ENCODE data around the gene DRC3. TPM values are rescaled to one million over a fixed set of nuclear protein-coding genes. Genes with fewer than 3 reads are reported as not detected.

The DRC3 gene
- total RNA-seq, 2 donors from 2014 or later: 2.0 to 2.6 TPM

DNA sequence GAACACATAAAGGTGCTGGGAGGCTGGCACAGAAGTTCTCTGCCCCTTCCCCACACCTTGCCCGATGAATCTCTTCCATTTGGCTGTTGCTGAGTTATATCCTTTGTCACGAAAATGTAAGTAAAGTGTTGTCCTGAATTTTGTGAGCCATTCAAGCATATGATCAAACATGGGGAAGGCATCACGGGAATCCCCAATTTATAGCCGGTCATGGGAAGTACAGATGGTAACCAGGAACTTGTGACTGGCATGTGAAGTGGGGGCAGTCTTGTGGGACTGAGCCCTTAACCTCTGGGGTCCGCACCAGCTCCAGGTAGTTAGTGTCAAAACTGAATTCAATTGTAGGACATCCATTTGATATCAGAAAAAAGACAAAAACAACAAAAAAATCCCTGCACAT, 13.7 kb upstream of the DRC3 start:
- H3K9ac ChIP-seq (ENCODE audit: extremely low read depth, low read length, poor library complexity, severe bottlenecking): no peak overlapping the region
- H3K9me3 Mint-ChIP-seq: no peaks in the 10 kb centered on the region
- no peak overlapping the region for H3K27ac ChIP-seq (ENCODE audit: low read depth, low read length)
- no peak for DNase-seq
- H3K4me1 ChIP-seq (ENCODE audit: control insufficient read depth, insufficient read depth, low read length): peaks cover 19% of the 10 kb centered on the region
- 90 to 93% methylated on average over 3 to 5 of the region's 5 CpGs for WGBS, 2 experiments (ENCODE audit: insufficient coverage in 1 of 2, insufficient read length in 1 of 2)
- peak overlapping the region; percentile 2 for H3K4me3 ChIP-seq (ENCODE audit: low read length)
- peak overlapping the region; percentile 35 for H3K4me3 Mint-ChIP-seq
- peaks cover 8% of the 10 kb centered on the region for H3K36me3 Mint-ChIP-seq (ENCODE audit: low read depth)
- H3K36me3 ChIP-seq (ENCODE audit: control insufficient read depth, insufficient read depth, low read length): peaks cover 3% of the 10 kb centered on the region
- no peaks in the 10 kb centered on the region for H3K27me3 Mint-ChIP-seq (ENCODE audit: insufficient read depth)
- H3K27ac Mint-ChIP-seq: peak overlapping the region; percentile 3
- TF ChIP-seq, protein P1, sequence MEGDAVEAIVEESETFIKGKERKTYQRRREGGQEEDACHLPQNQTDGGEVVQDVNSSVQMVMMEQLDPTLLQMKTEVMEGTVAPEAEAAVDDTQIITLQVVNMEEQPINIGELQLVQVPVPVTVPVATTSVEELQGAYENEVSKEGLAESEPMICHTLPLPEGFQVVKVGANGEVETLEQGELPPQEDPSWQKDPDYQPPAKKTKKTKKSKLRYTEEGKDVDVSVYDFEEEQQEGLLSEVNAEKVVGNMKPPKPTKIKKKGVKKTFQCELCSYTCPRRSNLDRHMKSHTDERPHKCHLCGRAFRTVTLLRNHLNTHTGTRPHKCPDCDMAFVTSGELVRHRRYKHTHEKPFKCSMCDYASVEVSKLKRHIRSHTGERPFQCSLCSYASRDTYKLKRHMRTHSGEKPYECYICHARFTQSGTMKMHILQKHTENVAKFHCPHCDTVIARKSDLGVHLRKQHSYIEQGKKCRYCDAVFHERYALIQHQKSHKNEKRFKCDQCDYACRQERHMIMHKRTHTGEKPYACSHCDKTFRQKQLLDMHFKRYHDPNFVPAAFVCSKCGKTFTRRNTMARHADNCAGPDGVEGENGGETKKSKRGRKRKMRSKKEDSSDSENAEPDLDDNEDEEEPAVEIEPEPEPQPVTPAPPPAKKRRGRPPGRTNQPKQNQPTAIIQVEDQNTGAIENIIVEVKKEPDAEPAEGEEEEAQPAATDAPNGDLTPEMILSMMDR (conservative IDR thresholded peaks at IDR 0.05): no peak
- H3K27me3 ChIP-seq (ENCODE audit: control insufficient read depth, insufficient read depth, low read length, poor library complexity, severe bottlenecking): no peaks in the 10 kb centered on the region
- H3K4me1 Mint-ChIP-seq: peaks cover 34% of the 10 kb centered on the region
- H3K9me3 ChIP-seq (ENCODE audit: control insufficient read depth, low read length): no peaks in the 10 kb centered on the region

DNA sequence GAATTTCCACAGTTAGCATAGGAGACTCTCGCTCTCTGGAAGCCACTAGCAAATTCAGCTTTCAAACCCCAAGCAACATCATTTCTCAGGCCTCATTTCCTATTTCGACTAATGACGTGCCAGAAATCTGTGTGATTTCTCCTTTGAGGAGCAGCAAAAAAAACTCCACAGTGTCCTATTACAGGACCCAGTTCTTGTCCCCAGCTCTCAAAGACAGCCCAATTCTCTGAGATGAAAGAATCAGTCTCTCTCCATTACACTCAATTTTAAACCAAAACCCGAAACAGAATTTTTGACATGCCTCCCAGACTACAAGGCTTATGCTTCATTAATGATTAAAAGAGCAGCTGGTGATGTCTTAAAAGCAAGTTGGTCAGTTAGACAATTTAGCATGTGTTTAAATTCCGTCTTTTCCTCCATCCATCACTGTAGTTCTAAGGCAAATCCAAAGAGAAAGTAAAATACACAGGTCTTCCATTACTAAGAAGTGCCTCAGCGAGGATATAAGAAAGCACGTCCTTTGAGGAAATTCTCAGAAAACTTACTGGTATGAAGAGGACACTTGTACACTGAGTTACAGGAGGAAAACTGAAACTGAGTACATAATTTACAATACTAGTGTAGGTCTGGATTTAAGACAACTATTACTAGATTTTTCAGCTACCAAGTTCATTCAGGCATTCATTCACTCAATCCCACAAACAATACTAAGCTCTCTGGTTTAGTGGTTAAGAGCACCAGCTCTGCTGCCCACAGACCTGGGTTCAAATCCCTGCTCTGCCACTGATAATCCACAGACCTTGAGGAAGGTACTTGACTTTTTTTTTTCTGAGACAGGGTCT, 12.9 kb upstream of the DRC3 start:
- Histone ChIP-seq H3K9me3 (ENCODE audit: control insufficient read depth, low read length) (no peaks in the 10 kb centered on the region), H3K36me3 (ENCODE audit: control insufficient read depth, insufficient read depth, low read length) (peaks cover 2% of the 10 kb centered on the region), H3K27ac (ENCODE audit: low read depth, low read length) (peak overlapping the region; percentile 21), H3K4me3 (ENCODE audit: low read length) (no peak overlapping the region), H3K9ac (ENCODE audit: extremely low read depth, low read length, poor library complexity, severe bottlenecking) (no peak overlapping the region), H3K27me3 (ENCODE audit: control insufficient read depth, insufficient read depth, low read length, poor library complexity, severe bottlenecking) (no peaks in the 10 kb centered on the region), H3K4me1 (ENCODE audit: control insufficient read depth, insufficient read depth, low read length) (peaks cover 21% of the 10 kb centered on the region)
- Mint-ChIP-seq H3K4me3 (no peak overlapping the region), H3K4me1 (peaks cover 34% of the 10 kb centered on the region), H3K27me3 (ENCODE audit: insufficient read depth) (no peaks in the 10 kb centered on the region), H3K36me3 (ENCODE audit: low read depth) (peaks cover 8% of the 10 kb centered on the region), H3K9me3 (no peaks in the 10 kb centered on the region), H3K27ac (peak overlapping the region; percentile 44)
- DNase-seq: no peak
- 85 to 95% methylated on average over 2 to 7 of the region's 7 CpGs for WGBS, 2 experiments (ENCODE audit: insufficient coverage in 1 of 2, insufficient read length in 1 of 2)
- TF ChIP-seq, protein P1 (conservative IDR thresholded peaks at IDR 0.05): no peak

DNA sequence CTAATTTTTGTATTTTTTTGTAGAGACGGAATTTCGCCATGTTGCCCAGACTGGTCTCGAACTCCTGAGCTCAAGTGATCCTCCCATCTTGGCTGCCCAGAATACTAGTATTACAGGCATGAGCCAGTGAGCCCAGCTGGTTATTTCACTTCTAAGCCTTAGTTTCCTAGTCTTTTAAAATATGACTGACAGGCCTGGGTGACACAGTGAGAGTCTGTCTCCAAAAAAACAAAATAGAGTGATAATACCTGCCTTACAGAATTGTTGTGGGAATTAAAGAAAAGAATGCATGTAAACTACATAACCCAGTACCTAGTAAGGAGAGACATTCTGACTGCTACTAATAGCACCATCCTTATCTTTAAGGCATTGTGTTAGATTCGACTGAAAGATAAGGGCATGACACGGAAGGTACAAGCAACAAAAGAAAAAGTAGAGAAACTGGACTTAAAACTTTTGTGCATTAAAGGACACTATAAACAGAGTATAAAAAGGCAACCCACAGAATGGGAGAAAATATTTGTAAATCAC, 12.1 kb upstream of the DRC3 start:
- no peak for DNase-seq
- H3K27me3 Mint-ChIP-seq (ENCODE audit: insufficient read depth): no peaks in the 10 kb centered on the region
- Histone ChIP-seq H3K9me3 (ENCODE audit: control insufficient read depth, low read length) (no peaks in the 10 kb centered on the region), H3K27me3 (ENCODE audit: control insufficient read depth, insufficient read depth, low read length, poor library complexity, severe bottlenecking) (no peaks in the 10 kb centered on the region), H3K36me3 (ENCODE audit: control insufficient read depth, insufficient read depth, low read length) (no peaks in the 10 kb centered on the region), H3K9ac (ENCODE audit: extremely low read depth, low read length, poor library complexity, severe bottlenecking) (no peak overlapping the region), H3K4me1 (ENCODE audit: control insufficient read depth, insufficient read depth, low read length) (peaks cover 25% of the 10 kb centered on the region), H3K27ac (ENCODE audit: low read depth, low read length) (no peak overlapping the region), H3K4me3 (ENCODE audit: low read length) (no peak overlapping the region)
- peaks cover 5% of the 10 kb centered on the region for H3K36me3 Mint-ChIP-seq (ENCODE audit: low read depth)
- H3K9me3 Mint-ChIP-seq: no peaks in the 10 kb centered on the region
- 84 to 100% methylated on average over 3 to 5 of the region's 5 CpGs for WGBS, 2 experiments (ENCODE audit: insufficient coverage in 1 of 2, insufficient read length in 1 of 2)
- no peak overlapping the region for H3K4me3 Mint-ChIP-seq
- H3K4me1 Mint-ChIP-seq: peaks cover 40% of the 10 kb centered on the region
- H3K27ac Mint-ChIP-seq: no peak overlapping the region
- TF ChIP-seq, protein P1 (conservative IDR thresholded peaks at IDR 0.05): no peak
